Breast epithelium (tissue), 3 donors: ENCODE measurements around the gene U2AF2.

Experiments
- POLR2A ChIP-seq: fragments of 450-650 bp; IDR thresholded peaks from one replicate; pipeline ENCODE4 v1.6.1; 2016; ENCODE audit warnings: antibody characterized with exemption, mild to moderate bottlenecking, moderate library complexity
- POLR2AphosphoS5 ChIP-seq, 3 donors: sonication (generic); formaldehyde crosslinking; IDR thresholded peaks; one replicate each; pipeline ENCODE4 v1.6.1; 2017; ENCODE audit warnings: antibody characterized with exemption in 3 of 3
- TF ChIP-seq, protein P1 (sequence below), 3 donors: fragments of 450-650 bp; IDR thresholded peaks; one replicate each; pipeline ENCODE4 v1.5.1; 2016 to 2017; ENCODE audit warnings: antibody characterized with exemption in 3 of 3, mild to moderate bottlenecking in 3 of 3, moderate library complexity in 3 of 3

DNA sequence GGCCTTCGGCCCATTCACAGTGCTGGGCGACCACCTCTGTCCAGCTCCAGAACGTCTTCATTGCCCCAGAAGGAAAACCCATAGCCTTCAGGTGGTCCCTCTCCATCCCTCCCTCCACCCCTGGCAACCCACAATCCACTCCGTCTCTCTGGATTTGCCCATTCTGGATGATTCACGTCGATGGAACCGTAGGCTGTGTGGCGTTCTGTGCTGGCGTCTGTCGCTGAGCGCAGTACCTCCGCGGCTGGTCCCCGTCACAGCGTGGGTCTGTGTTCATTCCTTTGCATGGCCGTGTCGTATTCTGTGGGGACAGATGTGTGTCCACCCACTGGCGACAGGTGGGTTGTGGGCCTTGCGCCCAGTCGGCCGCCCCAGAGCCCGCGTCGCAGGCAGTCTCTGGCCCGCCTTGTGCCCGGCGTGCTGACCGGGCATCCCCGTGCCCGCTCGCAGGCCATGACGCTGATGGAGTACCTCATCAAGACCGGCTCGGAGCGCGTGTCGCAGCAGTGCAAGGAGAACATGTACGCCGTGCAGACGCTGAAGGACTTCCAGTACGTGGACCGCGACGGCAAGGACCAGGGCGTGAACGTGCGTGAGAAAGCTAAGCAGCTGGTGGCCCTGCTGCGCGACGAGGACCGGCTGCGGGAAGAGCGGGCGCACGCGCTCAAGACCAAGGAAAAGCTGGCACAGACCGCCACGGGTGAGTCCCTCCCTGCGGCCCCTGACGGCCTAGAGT, 30.3 kb downstream of the U2AF2 start:
- TF ChIP-seq, protein P1, sequence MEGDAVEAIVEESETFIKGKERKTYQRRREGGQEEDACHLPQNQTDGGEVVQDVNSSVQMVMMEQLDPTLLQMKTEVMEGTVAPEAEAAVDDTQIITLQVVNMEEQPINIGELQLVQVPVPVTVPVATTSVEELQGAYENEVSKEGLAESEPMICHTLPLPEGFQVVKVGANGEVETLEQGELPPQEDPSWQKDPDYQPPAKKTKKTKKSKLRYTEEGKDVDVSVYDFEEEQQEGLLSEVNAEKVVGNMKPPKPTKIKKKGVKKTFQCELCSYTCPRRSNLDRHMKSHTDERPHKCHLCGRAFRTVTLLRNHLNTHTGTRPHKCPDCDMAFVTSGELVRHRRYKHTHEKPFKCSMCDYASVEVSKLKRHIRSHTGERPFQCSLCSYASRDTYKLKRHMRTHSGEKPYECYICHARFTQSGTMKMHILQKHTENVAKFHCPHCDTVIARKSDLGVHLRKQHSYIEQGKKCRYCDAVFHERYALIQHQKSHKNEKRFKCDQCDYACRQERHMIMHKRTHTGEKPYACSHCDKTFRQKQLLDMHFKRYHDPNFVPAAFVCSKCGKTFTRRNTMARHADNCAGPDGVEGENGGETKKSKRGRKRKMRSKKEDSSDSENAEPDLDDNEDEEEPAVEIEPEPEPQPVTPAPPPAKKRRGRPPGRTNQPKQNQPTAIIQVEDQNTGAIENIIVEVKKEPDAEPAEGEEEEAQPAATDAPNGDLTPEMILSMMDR (IDR thresholded peaks at IDR 0.05), result no peak
- no peak for TF ChIP-seq POLR2AphosphoS5 (IDR thresholded peaks at IDR 0.05)
- no peak for TF ChIP-seq POLR2A
